ENCODE measurements around the gene CBR3. TPM values are rescaled to one million over a fixed set of nuclear protein-coding genes. Genes with fewer than 3 reads are reported as not detected.

Gene CBR3
- polyA plus RNA-seq, 1 of the 3 experiments (the other 2 are of a cell fraction): 6.7 TPM

GRCh38 chr21:36126621-36127110 is 8.2 kb upstream of the CBR3 start:
- Histone ChIP-seq H3K27me3 (ENCODE audit: insufficient read depth) (no peaks in the 10 kb centered on the region), H3K4me2 (no peak overlapping the region), H3K9me3 (no peaks in the 10 kb centered on the region), H3K9ac (no peak overlapping the region), H3K79me2 (ENCODE audit: insufficient read depth) (no peaks in the 10 kb centered on the region), H3K36me3 (replicated peaks in 1 of 2; ENCODE audit: control insufficient read depth in 1 of 2, insufficient read depth in 2 of 2, low read length in 1 of 2) (no peaks in the 10 kb centered on the region), H3K4me3 (ENCODE audit: low read depth in 2 of 2, low read length in 1 of 2) (no peak overlapping the region), H4K20me1 (ENCODE audit: insufficient read depth) (no peaks in the 10 kb centered on the region), H3F3A (replicated peaks; ENCODE audit: insufficient read depth) (no peaks in the 10 kb centered on the region), H3K4me1 (ENCODE audit: control insufficient read depth in 1 of 2, insufficient read depth in 2 of 2, low read depth in 1 of 2, low read length in 1 of 2) (no peaks in the 10 kb centered on the region), H3K27ac (ENCODE audit: low read depth in 2 of 2, low read length in 1 of 2) (no peak overlapping the region), H2AFZ (ENCODE audit: low read depth) (no peak overlapping the region), H3K9me2 (no peaks in the 10 kb centered on the region)
- ChIA-PET CTCF (interaction anchor here (0.6 to 6.8 kb wide), 11 partner anchors 10 to 98 kb away, joined by 3 to 56 read pairs (median 6); partner anchors contain the start of genes CBR1 and CBR3), POLR2A (no interaction called here)
- no peak for TF ChIP-seq MAX (IDR thresholded peaks at IDR 0.05; ENCODE audit: low read depth)
- no peak for TF ChIP-seq CHD2 (IDR thresholded peaks at IDR 0.05; ENCODE audit: low read length, partially characterized antibody)
- TF ChIP-seq MXI1 (IDR thresholded peaks at IDR 0.05; ENCODE audit: low read depth, low read length): no peak
- no peak for TF ChIP-seq ELF1 (IDR thresholded peaks at IDR 0.05)
- no peak for TF ChIP-seq GABPA (IDR thresholded peaks at IDR 0.05; ENCODE audit: low read depth)
- no peak for TF ChIP-seq SIN3A (IDR thresholded peaks at IDR 0.05; ENCODE audit: borderline replicate concordance, low read depth, low read length)
- no peak for TF ChIP-seq USF1 (IDR thresholded peaks at IDR 0.05; ENCODE audit: borderline replicate concordance, low read depth)
- no peak for TF ChIP-seq FOXM1 (IDR thresholded peaks at IDR 0.05; ENCODE audit: low read depth)
- TF ChIP-seq EZH2phosphoT487 (IDR thresholded peaks at IDR 0.05; ENCODE audit: borderline replicate concordance, low read depth): no peak
- no peak for TF ChIP-seq FOXJ3 (CRISPR knock-in tag; IDR thresholded peaks at IDR 0.05)
- no peak for TF ChIP-seq TAF1 (IDR thresholded peaks at IDR 0.05; ENCODE audit: borderline replicate concordance, low read depth, low read length)
- no peak for TF ChIP-seq PBX3 (IDR thresholded peaks at IDR 0.05)
- TF ChIP-seq RFX5 (IDR thresholded peaks at IDR 0.05; ENCODE audit: low read length): no peak
- TF ChIP-seq TCF12 (IDR thresholded peaks at IDR 0.05): no peak
- no peak for TF ChIP-seq SMC3 (IDR thresholded peaks at IDR 0.05; ENCODE audit: low read depth, low read length)
- TF ChIP-seq RAD21 (IDR thresholded peaks at IDR 0.05; ENCODE audit: low read length): no peak
- TF ChIP-seq FOSL2 (IDR thresholded peaks at IDR 0.05; ENCODE audit: borderline replicate concordance, low read depth): no peak
- TF ChIP-seq JUND (IDR thresholded peaks at IDR 0.05): no peak
- WGBS (ENCODE audit: low lambda C conversion rate): 97% methylated on average over 5 of the region's 5 CpGs
- no peak for DNase-seq

Measured in SK-N-SH (cell line).